Sigmoid colon (tissue), 7 donors: Measurements from ENCODE around the gene NAXD. TPM values are rescaled to one million over a fixed set of nuclear protein-coding genes. Genes with fewer than 3 reads are reported as not detected.

Experiments
- DNase-seq: peaks from one replicate; pipeline ENCODE4 v3.0.0-alpha.2; 2019
- H3K27ac ChIP-seq, 4 donors: fragments of 200-600 bp; sonication (generic); one replicate each; pipeline ENCODE4 v1.5.1; 2016 to 2019; ENCODE audit warnings: mild to moderate bottlenecking in 1 of 4
- H3K27me3 ChIP-seq, 3 donors: fragments of 200-600 bp; sonication (generic); one replicate each; pipeline ENCODE4 v1.5.1; 2019; ENCODE audit warnings: mild to moderate bottlenecking in 1 of 3
- H3K36me3 ChIP-seq, 4 donors: fragments of 200-600 bp; sonication (generic); one replicate each; pipeline ENCODE4 v1.5.1; 2016 to 2019
- H3K4me1 ChIP-seq, 4 donors: fragments of 200-600 bp; sonication (generic); one replicate each; pipeline ENCODE4 v1.5.1; 2017 to 2019
- H3K4me3 ChIP-seq, 4 donors: fragments of 200-600 bp; sonication (generic); one replicate each; pipeline ENCODE4 v1.5.1; 2017 to 2019; ENCODE audit warnings: mild to moderate bottlenecking in 2 of 4, moderate library complexity in 1 of 4
- H3K9me3 ChIP-seq, 4 donors: fragments of 200-600 bp in 3 of 4; sonication (generic) in 3 of 4; one replicate each; pipeline versions ENCODE4 v1.5.1 to v1.6.1; 2013 to 2019
- CTCF ChIP-seq, 4 experiments: fragments of 450-650 bp in 3 of 4; fragments of 200-600 bp in 1 of 4; IDR thresholded peaks; one replicate each; pipeline ENCODE4 v1.5.1; 2016 to 2019; ENCODE audit warnings: antibody characterized with exemption in 4 of 4, mild to moderate bottlenecking in 3 of 4, moderate library complexity in 2 of 4
- EP300 ChIP-seq, 4 donors: sonication (generic); formaldehyde crosslinking; IDR thresholded peaks; one replicate each; pipeline ENCODE4 v1.6.1; 2017; ENCODE audit warnings: antibody characterized with exemption in 4 of 4
- POLR2A ChIP-seq, 2 donors: fragments of 450-650 bp; IDR thresholded peaks; one replicate each; pipeline ENCODE4 v1.6.1; 2016; ENCODE audit warnings: antibody characterized with exemption in 2 of 2, mild to moderate bottlenecking in 2 of 2, moderate library complexity in 2 of 2
- POLR2AphosphoS5 ChIP-seq, 4 donors: sonication (generic); formaldehyde crosslinking; IDR thresholded peaks; one replicate each; pipeline ENCODE4 v1.6.1; 2017; ENCODE audit warnings: antibody characterized with exemption in 4 of 4
- WGBS, 2 donors: extraction: QIAGEN DNeasy Blood & Tissue Kit; methylation state at CpG; one replicate each; pipeline ENCODE4 v1.1.7; 2013; 5-methylcytosine and 5-hydroxymethylcytosine counted together
- intact Hi-C: fragments of 100-400 bp; cut with DNase I; formaldehyde crosslinking; loops from one replicate; pipeline ENCODE4 v1.15.1; 2023
- polyA plus RNA-seq, 3 donors: library from polyadenylated mRNA; stranded (reverse); fragments of 200-250 nt; gene quantifications; one replicate each; pipeline ENCODE4 v1.2.3, GENCODE V29; 2013
- total RNA-seq, 4 donors: library from RNA; depleted of rRNA; stranded (reverse); fragments of >200 nt; gene quantifications; one replicate each; pipeline ENCODE4 v1.1.0, GENCODE V29; 2016
- donor health status: healthy with polysubstance abuse.
- donor health status: Bipolar disorder and iron deficiency.
- donor health status: healthy.

NAXD gene
- total and polyA plus RNA-seq, 7 donors = 24.6 to 41.1 (median 33.5) TPM

- intact Hi-C loops = loop anchor here (1.0 to 10.0 kb wide), 4 partner anchors 97 to 392 kb away; partner anchors contain the start of gene ING1
- Histone ChIP-seq H3K9me3 (no peaks in the 10 kb centered on the region), H3K27ac (peak overlapping the region; percentile 94 to 97 (median 96)), H3K36me3 (no peaks in the 10 kb centered on the region), H3K4me1 (peaks cover 0 to 58% (median 52%) of the 10 kb centered on the region in 4 donors), H3K27me3 (no peaks in the 10 kb centered on the region), H3K4me3 (peak overlapping the region; percentile 80 to 93 (median 81))
- WGBS, 2 donors = 4 to 9% methylated on average over 37 of the region's 37 CpGs
- DNase-seq = no peak
- TF ChIP-seq POLR2AphosphoS5 (IDR thresholded peaks at IDR 0.05) (peak in 2 of 4 donors; percentile 40 to 55), EP300 (IDR thresholded peaks at IDR 0.05) (no peak), CTCF (IDR thresholded peaks at IDR 0.05) (no peak), POLR2A (IDR thresholded peaks at IDR 0.05) (no peak)
Observed at GRCh38 chr13:110616103-110617101, 1.1 kb downstream of the NAXD start.

- peaks cover 0 to 67% (median 54%) of the 10 kb centered on the region in 4 donors for H3K4me1 ChIP-seq
- DNase-seq = peak; percentile 88
- TF ChIP-seq POLR2A (IDR thresholded peaks at IDR 0.05) (no peak), EP300 (IDR thresholded peaks at IDR 0.05) (peak in 3 of 4 donors; percentile 63 to 88 (median 83)), CTCF (IDR thresholded peaks at IDR 0.05) (no peak), POLR2AphosphoS5 (IDR thresholded peaks at IDR 0.05) (peak; percentile 27 to 77 (median 62))
- H3K36me3 ChIP-seq = peaks cover 0 to 6% (median 2%) of the 10 kb centered on the region in 4 donors
- H3K9me3 ChIP-seq = no peaks in the 10 kb centered on the region
- WGBS, 2 donors = 45 to 69% methylated on average over 8 of the region's 8 CpGs
- H3K27ac ChIP-seq = peak overlapping the region; percentile 94 to 97 (median 96)
- peak overlapping the region in 3 of 4 donors; percentile 80 to 93 (median 82) for H3K4me3 ChIP-seq
- no peaks in the 10 kb centered on the region for H3K27me3 ChIP-seq
- intact Hi-C loops = loop anchor here (5.0 to 10.0 kb wide), 3 partner anchors 160 to 393 kb away; no protein-coding TSS in a partner anchor
Observed at GRCh38 chr13:110617321-110618072, 2.2 kb downstream of the NAXD start.

GRCh38 chr13:110618167-110618566, 2.8 kb downstream of the NAXD start:
- intact Hi-C loops = loop anchor here (5.0 to 10.0 kb wide), 3 partner anchors 161 to 393 kb away; no protein-coding TSS in a partner anchor
- Histone ChIP-seq H3K4me1 (peaks cover 0 to 67% (median 57%) of the 10 kb centered on the region in 4 donors), H3K9me3 (no peaks in the 10 kb centered on the region), H3K36me3 (peaks cover 0 to 12% (median 9%) of the 10 kb centered on the region in 4 donors), H3K27me3 (no peaks in the 10 kb centered on the region), H3K27ac (peak overlapping the region; percentile 94 to 97 (median 96)), H3K4me3 (no peak overlapping the region)
- TF ChIP-seq POLR2A (IDR thresholded peaks at IDR 0.05) = no peak
- no peak for TF ChIP-seq EP300 (IDR thresholded peaks at IDR 0.05)
- no peak for TF ChIP-seq POLR2AphosphoS5 (IDR thresholded peaks at IDR 0.05)
- no peak for TF ChIP-seq CTCF (IDR thresholded peaks at IDR 0.05)
- no peak for DNase-seq
- WGBS, 2 donors = 86 to 95% methylated on average over 8 of the region's 8 CpGs

DNA sequence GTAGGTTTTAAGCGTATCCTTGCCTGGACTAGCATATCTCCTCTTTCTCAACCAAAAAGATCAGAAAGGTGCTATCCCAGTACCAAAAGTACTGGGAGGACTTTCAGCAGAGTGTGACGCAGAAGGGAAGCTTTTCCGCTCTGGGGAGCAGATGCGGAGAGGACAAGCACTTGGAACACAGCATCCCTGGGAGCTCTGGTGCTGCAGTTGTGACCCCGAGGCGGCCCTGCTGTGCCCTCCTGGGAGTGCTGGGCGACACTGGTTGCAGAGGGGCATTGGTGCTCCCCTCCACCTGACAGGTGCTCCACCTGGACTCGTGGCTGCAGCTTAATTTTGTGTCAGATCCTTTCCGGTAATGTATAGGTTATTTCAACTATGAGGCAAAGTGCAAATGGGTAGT, 3.4 kb downstream of the NAXD start:
- intact Hi-C loops = loop anchor here (5.0 to 10.0 kb wide), 3 partner anchors 161 to 394 kb away; no protein-coding TSS in a partner anchor
- no peak for TF ChIP-seq POLR2A (IDR thresholded peaks at IDR 0.05)
- TF ChIP-seq EP300 (IDR thresholded peaks at IDR 0.05) = peak in 1 of 4 donors; percentile 43
- TF ChIP-seq CTCF (IDR thresholded peaks at IDR 0.05) = no peak
- peak in 3 of 4 donors; percentile 7 to 56 (median 8) for TF ChIP-seq POLR2AphosphoS5 (IDR thresholded peaks at IDR 0.05)
- peak overlapping the region; percentile 94 to 97 (median 96) for H3K27ac ChIP-seq
- H3K9me3 ChIP-seq = no peaks in the 10 kb centered on the region
- WGBS, 2 donors = 90 to 95% methylated on average over 9 of the region's 9 CpGs
- peaks cover 0 to 18% (median 13%) of the 10 kb centered on the region in 4 donors for H3K36me3 ChIP-seq
- H3K4me3 ChIP-seq = no peak overlapping the region
- peaks cover 0 to 67% (median 59%) of the 10 kb centered on the region in 4 donors for H3K4me1 ChIP-seq
- no peaks in the 10 kb centered on the region for H3K27me3 ChIP-seq
- no peak for DNase-seq
